ENCODE measurements around the gene CYP4F3.
"Not testable (repeated sequence)": the region's sequence is repeated elsewhere in the genome, so short reads cannot be mapped to it uniquely, and the experiment has no call there.

Gene CYP4F3

GRCh38 chr19:15666883-15667282, 26.2 kb downstream of the CYP4F3 start:
- no peak for DNase-seq (ENCODE audit: low spot score)

- no peak for DNase-seq (ENCODE audit: low spot score)
Measured at GRCh38 chr19:15669440-15669839, 28.7 kb downstream of the CYP4F3 start.

GRCh38 chr19:15669891-15670290, 29.2 kb downstream of the CYP4F3 start:
- DNase-seq (ENCODE audit: low spot score), result no peak

GRCh38 chr19:15671237-15671821, 30.6 kb downstream of the CYP4F3 start:
- no peak for DNase-seq (ENCODE audit: low spot score)

- DNase-seq (ENCODE audit: low spot score), result no peak
Measured at GRCh38 chr19:15671891-15672579, 31.3 kb downstream of the CYP4F3 start.

GRCh38 chr19:15672580-15673175, 32.0 kb downstream of the CYP4F3 start, which contains the start of gene CYP4F12:
CYP4F12 (plus strand) TSS chr19:15673087; CDS start chr19:15673530, 443 bp downstream.
- DNase-seq (ENCODE audit: low spot score), result no peak

- no peak for DNase-seq (ENCODE audit: low spot score)
Measured at GRCh38 chr19:15673176-15673654, 32.5 kb downstream of the CYP4F3 start.

GRCh38 chr19:15675560-15675959, 34.9 kb downstream of the CYP4F3 start:
- DNase-seq (ENCODE audit: low spot score), result no peak

- DNase-seq (ENCODE audit: low spot score), result no peak
Measured at GRCh38 chr19:15679089-15679488, 38.4 kb downstream of the CYP4F3 start.

- not testable (repeated sequence) for DNase-seq (ENCODE audit: low spot score)
Measured at GRCh38 chr19:15679865-15680264, 39.2 kb downstream of the CYP4F3 start.

GRCh38 chr19:15680478-15681322, 40.0 kb downstream of the CYP4F3 start:
- DNase-seq (ENCODE audit: low spot score), result no peak

- DNase-seq (ENCODE audit: low spot score), result no peak
Measured at GRCh38 chr19:15683411-15683810, 42.7 kb downstream of the CYP4F3 start.

GRCh38 chr19:15684828-15685227, 44.1 kb downstream of the CYP4F3 start:
- no peak for DNase-seq (ENCODE audit: low spot score)

GRCh38 chr19:15696654-15697194, 56.0 kb downstream of the CYP4F3 start:
- DNase-seq (ENCODE audit: low spot score), result no peak

- DNase-seq (ENCODE audit: low spot score), result no peak
Measured at GRCh38 chr19:15701757-15702533, 61.2 kb downstream of the CYP4F3 start.

GRCh38 chr19:15702534-15702930, 61.8 kb downstream of the CYP4F3 start:
- DNase-seq (ENCODE audit: low spot score), result peak; percentile 82
